Sciatic nerve (tissue), 2 donors: ENCODE measurements around the gene CHCHD10. TPM values are rescaled to one million over a fixed set of nuclear protein-coding genes. Genes with fewer than 3 reads are reported as not detected.

ENCODE experiments used
- ATAC-seq: fragments of 200-7000 bp; cut with Tn5 transposase; one replicate; pipeline ENCODE4 v1.9.1; 2020; ENCODE audit warnings: mild to moderate bottlenecking, moderate library complexity
- DNase-seq: peaks from one replicate; pipeline ENCODE4 v3.0.0-alpha.2; 2020; ENCODE audit warnings: low spot score
- intact Hi-C: fragments of 100-400 bp; cut with DNase I; formaldehyde crosslinking; loops from one replicate; pipeline ENCODE4 v1.14.2; 2022
- total RNA-seq: library from RNA; stranded (reverse); fragmentation: NEBNext Ultra II Directional; extraction: Animal tissue kit (Norgen Biotek cat#: 25700); gene quantifications from one replicate; pipeline ENCODE4 v1.2.1, GENCODE V29; 2021
- donor health status: DM: no; HTN: no; CAD: no.
- donor health status: DM: no; HTN: no; CAD: no.

CHCHD10 gene
- total RNA-seq, 1 donor from 2014 or later, result 32.5 TPM

DNA sequence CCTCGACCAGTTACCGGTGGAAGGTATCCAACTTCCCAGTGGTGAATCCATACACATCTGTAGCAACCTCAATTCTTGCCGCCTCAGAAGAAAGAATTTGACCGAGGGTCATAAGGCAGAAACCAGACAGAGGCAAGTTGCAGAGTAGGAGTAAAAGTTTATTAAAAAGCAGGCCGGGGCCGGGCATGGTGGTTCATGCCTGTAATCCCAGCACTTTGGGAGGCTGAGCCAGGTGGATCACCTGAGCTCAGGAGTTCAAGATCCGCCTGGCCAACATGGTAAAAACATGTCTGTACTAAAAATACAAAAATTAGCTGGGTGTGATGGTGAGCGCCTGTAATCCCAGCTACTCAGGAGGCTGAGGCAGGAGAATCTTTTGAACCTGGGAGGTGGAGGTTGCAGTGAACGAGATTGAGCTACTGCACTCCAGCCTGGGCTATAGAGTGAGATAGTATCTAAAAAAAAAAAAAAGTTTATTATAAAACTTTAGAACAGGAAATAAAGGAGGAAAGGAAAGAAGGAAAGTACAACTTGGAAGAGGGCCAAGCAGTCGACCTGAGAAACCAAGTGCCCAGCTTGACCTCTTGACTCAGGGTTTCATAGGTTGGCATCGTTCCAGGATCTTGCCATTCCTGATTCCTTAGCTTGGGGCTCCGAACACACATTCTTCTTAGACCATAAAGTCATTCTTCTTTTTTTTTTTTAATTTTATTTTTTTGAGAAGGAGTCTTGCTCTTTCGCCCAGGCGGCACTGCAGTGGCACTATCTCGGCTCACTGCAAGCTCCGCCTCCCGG, 49.2 kb downstream of the CHCHD10 start:
- intact Hi-C loops, result no loop called here
- DNase-seq, result no peak
- no peak for ATAC-seq

- DNase-seq (peak; percentile 91), ATAC-seq (peak; percentile 97)
- intact Hi-C loops, result no loop called here
These were observed 50.7 kb downstream of the CHCHD10 start for GRCh38 chr22:23716811-23717801.

Other genes with a start within 250 kb of the CHCHD10 start
- gene IGLL1, start 187.7 kb downstream of the CHCHD10 start, total RNA-seq, result not detected
- 1.3 TPM for gene DRICH1, start 135.7 kb downstream of the CHCHD10 start, total RNA-seq
- gene RGL4, start 77.0 kb downstream of the CHCHD10 start, total RNA-seq, result 1.2 TPM
- 11.2 TPM for gene ZNF70, start 16.9 kb downstream of the CHCHD10 start, total RNA-seq
- not detected for gene VPREB3, start 13.5 kb downstream of the CHCHD10 start, total RNA-seq
- 0.49 TPM for gene C22orf15, start 5.0 kb downstream of the CHCHD10 start, total RNA-seq
- 3.9 TPM for gene MMP11, start 4.9 kb upstream of the CHCHD10 start, total RNA-seq
- 56.2 TPM for gene SMARCB1, start 19.0 kb upstream of the CHCHD10 start, total RNA-seq
- gene DERL3, start 71.0 kb upstream of the CHCHD10 start, total RNA-seq, result 2.7 TPM
- gene SLC2A11, start 89.9 kb upstream of the CHCHD10 start, total RNA-seq, result 13.6 TPM
- gene MIF, start 126.4 kb upstream of the CHCHD10 start, total RNA-seq, result 229 TPM
- 19.5 TPM for gene GSTT2B, start 193.2 kb upstream of the CHCHD10 start, total RNA-seq
- gene DDTL, start 198.9 kb upstream of the CHCHD10 start, total RNA-seq, result 4.0 TPM
- 57.8 TPM for gene DDT, start 206.5 kb upstream of the CHCHD10 start, total RNA-seq
- gene GSTT2, start 212.2 kb upstream of the CHCHD10 start, total RNA-seq, result not detected
- gene GSTT4, start 237.5 kb upstream of the CHCHD10 start, total RNA-seq, result not detected
- 67.2 TPM for gene CABIN1, start 243.3 kb upstream of the CHCHD10 start, total RNA-seq